GM23248 (cell line): ENCODE data around the gene RXRA. TPM values are rescaled to one million over a fixed set of nuclear protein-coding genes. Genes with fewer than 3 reads are reported as not detected.
A peak's percentile ranks its signal among the peaks of the same experiment; 100 is the strongest.

ENCODE experiments used
- DNase-seq: peaks from one replicate; pipeline ENCODE4 v3.0.0-alpha.2; 2015
- H2AFZ ChIP-seq: fragments of 200-600 bp; sonication (generic); 2 replicates; pipeline ENCODE4 v1.6.1; 2016; ENCODE audit warnings: antibody characterized with exemption
- H3F3A ChIP-seq: fragments of 200-600 bp; sonication (generic); 2 replicates; pipeline ENCODE4 v1.6.1; 2016; ENCODE audit warnings: mild to moderate bottlenecking, antibody characterized with exemption, mixed run types; ENCODE audit not compliant: insufficient read depth
- H3K27ac ChIP-seq: fragments of 200-600 bp; sonication (generic); 2 replicates; pipeline ENCODE4 v1.5.1; 2016; ENCODE audit warnings: mild to moderate bottlenecking
- H3K27me3 ChIP-seq: fragments of 200-600 bp; sonication (generic); replicated peaks from 2 replicates; pipeline ENCODE4 v1.6.1; 2016; ENCODE audit warnings: mild to moderate bottlenecking; ENCODE audit not compliant: insufficient read depth
- H3K36me3 ChIP-seq: fragments of 200-600 bp; sonication (generic); 2 replicates; pipeline ENCODE4 v1.6.1; 2016; ENCODE audit warnings: low read depth, mild to moderate bottlenecking
- H3K4me1 ChIP-seq: fragments of 200-600 bp; sonication (generic); 2 replicates; pipeline ENCODE4 v1.6.1; 2016; ENCODE audit warnings: mild to moderate bottlenecking; ENCODE audit not compliant: insufficient read depth
- H3K4me2 ChIP-seq: fragments of 200-600 bp; sonication (generic); one replicate; pipeline ENCODE4 v1.6.1; 2016; ENCODE audit warnings: mild to moderate bottlenecking; ENCODE audit not compliant: unreplicated experiment
- H3K4me3 ChIP-seq: fragments of 200-600 bp; sonication (generic); 2 replicates; pipeline ENCODE4 v1.5.1; 2016; ENCODE audit warnings: mild to moderate bottlenecking
- H3K79me2 ChIP-seq: fragments of 200-600 bp; sonication (generic); 2 replicates; pipeline ENCODE4 v1.6.1; 2016; ENCODE audit warnings: mild to moderate bottlenecking; ENCODE audit not compliant: insufficient read depth
- H3K9ac ChIP-seq: fragments of 200-600 bp; sonication (generic); 2 replicates; pipeline ENCODE4 v1.6.1; 2016; ENCODE audit warnings: mild to moderate bottlenecking
- H3K9me2 ChIP-seq: fragments of 200-600 bp; sonication (generic); 2 replicates; pipeline ENCODE4 v1.6.1; 2016; ENCODE audit warnings: mixed run types, mild to moderate bottlenecking, moderate library complexity; ENCODE audit not compliant: insufficient read depth
- H3K9me3 ChIP-seq: fragments of 200-600 bp; sonication (generic); one replicate; pipeline ENCODE4 v1.6.1; 2017; ENCODE audit warnings: low read depth
- H4K20me1 ChIP-seq: fragments of 200-600 bp; sonication (generic); 2 replicates; pipeline ENCODE4 v1.6.0; 2016; ENCODE audit not compliant: insufficient read depth
- EZH2 ChIP-seq: fragments of 200-600 bp; sonication (generic); IDR thresholded peaks from 2 replicates; pipeline ENCODE4 v1.6.1; 2018; ENCODE audit warnings: antibody characterized with exemption, mild to moderate bottlenecking; ENCODE audit not compliant: insufficient read depth, poor library complexity, severe bottlenecking
- EZH2phosphoT487 ChIP-seq: fragments of 200-600 bp; sonication (generic); IDR thresholded peaks from 2 replicates; pipeline ENCODE4 v1.6.1; 2018; ENCODE audit warnings: antibody characterized with exemption, moderate library complexity, mild to moderate bottlenecking, low read depth; ENCODE audit not compliant: insufficient read depth
- WGBS, 2 experiments: methylation state at CpG; one replicate each; pipeline ENCODE4 v1.1.6; 2015 to 2017; ENCODE audit warnings: low lambda C conversion rate in 2 of 2, low coverage in 1 of 2; ENCODE audit errors: missing lambda C conversion rate in 2 of 2; 5-methylcytosine and 5-hydroxymethylcytosine counted together
- in situ Hi-C: fragments of 300-500 bp; cut with MboI; formaldehyde crosslinking; loops from 2 replicates; pipeline ENCODE4 v1.15.0; 2020
- polyA plus RNA-seq: library from polyadenylated mRNA; unstranded; fragments of >200 nt; fragmentation: Nextera tagmentation; extraction: Ambion mirVana; gene quantifications from 2 replicates; pipeline ENCODE4 v1.2.1, GENCODE V29; 2016
- total RNA-seq: library from RNA; depleted of rRNA; stranded (reverse); fragments of >200 nt; shearing (Covaris generic); gene quantifications from 2 replicates; pipeline ENCODE4 v1.2.3, GENCODE V29; 2014

Gene RXRA
- total and polyA plus RNA-seq, 2 experiments from 2014 or later = 3.9 to 34.8 TPM

GRCh38 chr9:134476272-134476941 lies 150.2 kb downstream of the RXRA start:
- 85% methylated on average over 9 of the region's 9 CpGs for WGBS, 2 experiments
- TF ChIP-seq EZH2phosphoT487 (no peak), EZH2 (no peak)
- Histone ChIP-seq H3K9ac (peak overlapping the region; percentile 74), H3K27ac (no peak overlapping the region), H3K9me2 (no peaks in the 10 kb centered on the region), H3K27me3 (no peaks in the 10 kb centered on the region), H3K79me2 (no peaks in the 10 kb centered on the region), H3K4me2 (no peak overlapping the region), H3K4me1 (peaks cover 17% of the 10 kb centered on the region), H4K20me1 (no peaks in the 10 kb centered on the region), H2AFZ (peak overlapping the region; percentile 83), H3K36me3 (no peaks in the 10 kb centered on the region), H3K9me3 (no peaks in the 10 kb centered on the region), H3F3A (0 out of 2 replicates have a peak, but pooled peaks cover 6% of the 10 kb centered on the region), H3K4me3 (no peak overlapping the region)
- in situ Hi-C loops = no loop called here
- no peak for DNase-seq

GRCh38 chr9:134476942-134477335 lies 150.7 kb downstream of the RXRA start:
- TF ChIP-seq EZH2 (no peak), EZH2phosphoT487 (no peak)
- Histone ChIP-seq H3F3A (0 out of 2 replicates have a peak, but pooled peaks cover 6% of the 10 kb centered on the region), H3K36me3 (no peaks in the 10 kb centered on the region), H3K4me2 (no peak overlapping the region), H3K9ac (no peak overlapping the region), H3K27me3 (no peaks in the 10 kb centered on the region), H3K79me2 (no peaks in the 10 kb centered on the region), H3K4me3 (no peak overlapping the region), H3K9me2 (no peaks in the 10 kb centered on the region), H2AFZ (no peak overlapping the region), H3K27ac (no peak overlapping the region), H4K20me1 (no peaks in the 10 kb centered on the region), H3K9me3 (no peaks in the 10 kb centered on the region), H3K4me1 (peaks cover 17% of the 10 kb centered on the region)
- no peak for DNase-seq
- WGBS, 2 experiments = 95 to 98% methylated on average over 15 of the region's 15 CpGs
- in situ Hi-C loops = no loop called here

- no peaks in the 10 kb centered on the region for H3K79me2 ChIP-seq
- H3K27me3 ChIP-seq = no peaks in the 10 kb centered on the region
- 0 out of 2 replicates have a peak, but pooled peaks cover 6% of the 10 kb centered on the region for H3F3A ChIP-seq
- no peak for DNase-seq
- no peak overlapping the region for H3K4me3 ChIP-seq
- no peak overlapping the region for H2AFZ ChIP-seq
- peaks cover 17% of the 10 kb centered on the region for H3K4me1 ChIP-seq
- no peaks in the 10 kb centered on the region for H3K9me3 ChIP-seq
- H3K36me3 ChIP-seq = no peaks in the 10 kb centered on the region
- in situ Hi-C loops = no loop called here
- H3K27ac ChIP-seq = no peak overlapping the region
- no peak overlapping the region for H3K4me2 ChIP-seq
- H3K9me2 ChIP-seq = no peaks in the 10 kb centered on the region
- WGBS, 2 experiments = 66% methylated on average over 15 of the region's 15 CpGs
- H3K9ac ChIP-seq = no peak overlapping the region
- no peaks in the 10 kb centered on the region for H4K20me1 ChIP-seq
- TF ChIP-seq EZH2phosphoT487 (no peak), EZH2 (no peak)
Observed at GRCh38 chr9:134477342-134477925, 151.2 kb downstream of the RXRA start.

GRCh38 chr9:134477927-134478326 lies 151.7 kb downstream of the RXRA start:
- Histone ChIP-seq H3K27ac (no peak overlapping the region), H3K9me3 (no peaks in the 10 kb centered on the region), H3K79me2 (no peaks in the 10 kb centered on the region), H3K4me3 (no peak overlapping the region), H3K9ac (no peak overlapping the region), H3K36me3 (no peaks in the 10 kb centered on the region), H3K9me2 (no peaks in the 10 kb centered on the region), H3K4me2 (no peak overlapping the region), H2AFZ (no peak overlapping the region), H3K4me1 (peaks cover 17% of the 10 kb centered on the region), H4K20me1 (no peaks in the 10 kb centered on the region), H3F3A (0 out of 2 replicates have a peak, but pooled peaks cover 6% of the 10 kb centered on the region), H3K27me3 (no peaks in the 10 kb centered on the region)
- 60 to 68% methylated on average over 14 of the region's 14 CpGs for WGBS, 2 experiments
- in situ Hi-C loops = no loop called here
- DNase-seq = peak; percentile 18
- no peak for TF ChIP-seq EZH2
- TF ChIP-seq EZH2phosphoT487 = no peak
